Fibroblast of mammary gland (primary cell): ENCODE results near the gene PCNX1.

ENCODE experiments used
- DNase-seq: peaks from one replicate; pipeline ENCODE4 v3.0.0-alpha.2; 2010; ENCODE audit warnings: low read depth
- H3K4me3 ChIP-seq: 2 replicates; pipeline ENCODE4 v1.5.1; 2011; ENCODE audit warnings: low read depth, mild to moderate bottlenecking, low read length, moderate library complexity; ENCODE audit not compliant: control insufficient read depth
- CTCF ChIP-seq: conservative IDR thresholded peaks from 2 replicates; pipeline ENCODE4 v1.5.1; 2011; ENCODE audit warnings: low read depth, low read length, inconsistent platforms; ENCODE audit not compliant: control insufficient read depth, insufficient read depth

The PCNX1 gene

DNA sequence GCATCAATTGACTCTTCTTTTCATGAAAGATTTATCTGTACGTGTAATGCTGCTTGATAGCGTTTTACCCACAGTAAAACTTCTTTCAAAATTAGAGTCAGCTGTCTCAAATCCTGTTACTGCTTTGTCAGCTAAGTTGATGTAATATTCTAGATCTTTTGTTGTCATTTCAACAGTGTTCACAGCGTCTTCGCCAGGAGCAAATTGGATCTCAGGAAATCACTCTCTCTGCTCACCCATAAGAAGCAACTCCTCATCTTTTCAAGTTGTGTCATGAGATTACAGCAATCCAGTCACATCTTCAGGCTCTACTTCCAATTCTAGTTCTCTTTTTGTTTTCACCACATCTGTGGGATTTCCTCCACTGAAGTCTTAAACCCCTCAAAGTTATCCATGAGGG is 9.5 kb downstream of the PCNX1 start:
- DNase-seq = no peak
- TF ChIP-seq CTCF = no peak
- H3K4me3 ChIP-seq = no peak overlapping the region

DNA sequence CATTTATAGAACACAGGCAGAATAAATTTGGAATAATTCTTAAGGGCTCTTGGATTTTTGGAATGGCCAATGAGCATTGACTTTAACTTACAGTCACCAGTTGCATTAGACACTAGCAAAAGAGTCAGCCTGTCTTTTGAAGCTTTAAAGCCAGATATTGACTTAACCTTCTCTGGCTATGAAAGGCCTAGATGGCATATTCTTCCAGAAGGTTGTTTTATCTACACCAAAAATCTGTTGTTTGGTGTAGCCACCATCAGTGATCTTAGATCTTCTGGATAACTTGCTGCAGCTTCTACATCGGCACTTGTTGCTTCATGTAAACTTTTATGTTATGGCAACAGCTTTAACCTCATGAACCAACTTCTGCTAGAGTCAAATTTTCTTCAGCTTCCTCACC is 10.4 kb downstream of the PCNX1 start:
- H3K4me3 ChIP-seq = no peak overlapping the region
- TF ChIP-seq CTCF = no peak
- DNase-seq = no peak

GRCh38 chr14:70919774-70920173 is 12.5 kb downstream of the PCNX1 start:
- no peak for TF ChIP-seq CTCF
- DNase-seq = peak; percentile 55
- no peak overlapping the region for H3K4me3 ChIP-seq

DNA sequence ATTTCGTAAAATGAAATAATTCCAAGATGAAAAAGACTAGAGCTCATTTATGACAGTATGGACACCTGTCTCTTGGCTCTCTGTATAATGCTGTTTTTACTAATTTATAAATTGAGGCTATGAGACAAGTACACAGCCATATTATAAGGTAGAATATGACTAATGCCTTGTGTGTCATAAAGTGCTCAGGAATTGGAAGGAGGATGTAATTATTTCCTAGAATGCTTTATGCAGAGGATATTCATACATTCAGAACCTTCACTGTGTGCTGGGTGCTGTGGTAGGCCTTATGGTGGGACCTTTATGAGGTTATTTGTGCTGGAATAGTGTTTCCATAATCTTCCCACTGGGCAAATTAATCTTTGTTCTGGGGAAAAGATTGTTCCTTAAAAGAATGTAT is 13.3 kb downstream of the PCNX1 start:
- TF ChIP-seq CTCF = no peak
- no peak overlapping the region for H3K4me3 ChIP-seq
- DNase-seq = no peak

- DNase-seq = no peak
- H3K4me3 ChIP-seq = no peak overlapping the region
- TF ChIP-seq CTCF = no peak
Measured at GRCh38 chr14:70921669-70922068, 14.4 kb downstream of the PCNX1 start.

- no peak for DNase-seq
- no peak overlapping the region for H3K4me3 ChIP-seq
- no peak for TF ChIP-seq CTCF
Measured at GRCh38 chr14:70924521-70924920, 17.3 kb downstream of the PCNX1 start.

GRCh38 chr14:70926235-70926830 is 19.1 kb downstream of the PCNX1 start:
- TF ChIP-seq CTCF = no peak
- H3K4me3 ChIP-seq = no peak overlapping the region
- DNase-seq = no peak
